B cell (primary cell): Measurements from ENCODE around the gene KNOP1.

ENCODE experiments used
- CTCF ChIP-seq: fragments of 200-600 bp; IDR thresholded peaks from one replicate; pipeline ENCODE4 v1.8.0; 2022; ENCODE audit warnings: antibody characterized with exemption, mild to moderate bottlenecking
- EZH2 ChIP-seq: IDR thresholded peaks from 2 replicates; pipeline ENCODE4 v1.6.1; 2012; ENCODE audit warnings: borderline replicate concordance, low read depth, mild to moderate bottlenecking, moderate library complexity, low read length; ENCODE audit not compliant: insufficient read depth, poor library complexity, severe bottlenecking

GRCh38 chr16:19718624-19718965, 568 bp upstream of the KNOP1 start:
- TF ChIP-seq EZH2 (no peak), CTCF (no peak)
